ENCODE measurements around the gene HSFX3.

HSFX3 gene

GRCh38 chrX:149498767-149499166, 51.0 kb downstream of the HSFX3 start:
- Histone ChIP-seq H3K27me3 (ENCODE audit: control insufficient read depth in 1 of 2, insufficient read depth in 2 of 2, low read length in 2 of 2) (no peaks in the 10 kb centered on the region), H3K9me3 (ENCODE audit: low read length) (no peaks in the 10 kb centered on the region), H3K27ac (ENCODE audit: low read depth, low read length) (no peak overlapping the region), H3K4me3 (ENCODE audit: low read depth in 1 of 2, low read length in 2 of 2) (no peak overlapping the region), H3K36me3 (ENCODE audit: insufficient read depth, low read length) (peaks cover 68% of the 10 kb centered on the region), H3K9ac (ENCODE audit: low read length) (no peak overlapping the region), H3K4me1 (ENCODE audit: insufficient read depth, low read length) (peaks cover 6% of the 10 kb centered on the region)

Measured in muscle layer of colon (tissue), 2 donors.